IMR-90 (cell line): ENCODE data around the gene LRRFIP1. TPM values are rescaled to one million over a fixed set of nuclear protein-coding genes. Genes with fewer than 3 reads are reported as not detected.

ENCODE experiments used
- CHD1 ChIP-seq: IDR thresholded peaks from 2 replicates; pipeline ENCODE4 v1.6.1; 2012; ENCODE audit warnings: low read depth, low read length, improper control_type of control experiment
- MXI1 ChIP-seq: IDR thresholded peaks from 2 replicates; pipeline ENCODE4 v1.6.1; 2012; ENCODE audit warnings: low read depth, mild to moderate bottlenecking, low read length, moderate library complexity, borderline replicate concordance
- POLR2A ChIP-seq: IDR thresholded peaks from 2 replicates; pipeline ENCODE4 v1.6.1; 2012; ENCODE audit warnings: mild to moderate bottlenecking, low read depth, low read length
- RFX5 ChIP-seq: IDR thresholded peaks from 2 replicates; pipeline ENCODE4 v1.8.0; 2012; ENCODE audit warnings: low read depth, mild to moderate bottlenecking, low read length, moderate library complexity
- SMC3 ChIP-seq: fragments of 150-350 bp; IDR thresholded peaks from 2 replicates; pipeline ENCODE4 v1.6.1; 2016; ENCODE audit warnings: low read depth, mild to moderate bottlenecking, antibody characterized with exemption, low read length, moderate library complexity
- polyA plus RNA-seq, 3 experiments: library from polyadenylated mRNA; depleted of rRNA; stranded (reverse); fragments of >200 nt; gene quantifications; 2 replicates each; pipeline ENCODE4 v1.2.3, GENCODE V29; 2012; ENCODE audit warnings: low replicate concordance in 1 of 3
- total RNA-seq: library from RNA; depleted of rRNA; stranded (reverse); fragments of >200 nt; gene quantifications from 2 replicates; pipeline ENCODE4 v1.2.3, GENCODE V29; 2012
- TF ChIP-seq, protein P1 (sequence below): fragments of 150-350 bp; IDR thresholded peaks from 2 replicates; pipeline ENCODE4 v1.6.1; 2016; ENCODE audit warnings: low read depth, mild to moderate bottlenecking, low read length, moderate library complexity, borderline replicate concordance

LRRFIP1 gene
- total and polyA plus RNA-seq, 2 of the 4 experiments (the other 2 are of a cell fraction): 52.2 to 54.4 TPM

DNA sequence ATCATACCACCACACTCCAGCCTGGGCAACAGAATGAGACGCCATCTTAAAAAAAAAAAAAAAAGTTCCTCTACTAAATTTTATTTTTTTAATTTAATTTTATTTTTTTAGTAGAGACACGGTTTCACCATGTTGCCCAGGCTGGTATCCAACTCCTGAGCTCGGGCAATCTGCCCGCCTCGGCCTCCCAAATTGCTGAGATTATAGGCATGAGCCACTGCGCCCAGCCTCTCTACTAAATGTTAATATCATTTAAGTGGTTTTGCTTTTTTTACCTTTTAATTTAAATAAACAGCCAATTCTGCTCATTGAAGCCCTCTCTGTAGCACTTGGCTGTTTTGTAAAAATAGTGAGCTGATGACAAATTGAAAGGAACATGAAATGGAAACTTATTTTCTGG, 46.1 kb upstream of the LRRFIP1 start (continued):
- TF ChIP-seq RFX5: no peak
- no peak for TF ChIP-seq CHD1
- no peak for TF ChIP-seq SMC3
- TF ChIP-seq, protein P1, sequence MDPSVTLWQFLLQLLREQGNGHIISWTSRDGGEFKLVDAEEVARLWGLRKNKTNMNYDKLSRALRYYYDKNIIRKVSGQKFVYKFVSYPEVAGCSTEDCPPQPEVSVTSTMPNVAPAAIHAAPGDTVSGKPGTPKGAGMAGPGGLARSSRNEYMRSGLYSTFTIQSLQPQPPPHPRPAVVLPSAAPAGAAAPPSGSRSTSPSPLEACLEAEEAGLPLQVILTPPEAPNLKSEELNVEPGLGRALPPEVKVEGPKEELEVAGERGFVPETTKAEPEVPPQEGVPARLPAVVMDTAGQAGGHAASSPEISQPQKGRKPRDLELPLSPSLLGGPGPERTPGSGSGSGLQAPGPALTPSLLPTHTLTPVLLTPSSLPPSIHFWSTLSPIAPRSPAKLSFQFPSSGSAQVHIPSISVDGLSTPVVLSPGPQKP: no peak
- no peak for TF ChIP-seq MXI1
- TF ChIP-seq POLR2A: no peak
